ENCODE data around the gene CAMSAP2. TPM values are rescaled to one million over a fixed set of nuclear protein-coding genes. Genes with fewer than 3 reads are reported as not detected.

The CAMSAP2 gene
- polyA plus RNA-seq, 1 of the 3 experiments (the other 2 are of a cell fraction) = 5.5 TPM

GRCh38 chr1:200890027-200890426 lies 151.3 kb downstream of the CAMSAP2 start:
- H2AFZ ChIP-seq (ENCODE audit: low read depth) = no peak overlapping the region
- 92% methylated on average over 15 of the region's 15 CpGs for WGBS (ENCODE audit: low lambda C conversion rate)
- no peaks in the 10 kb centered on the region for H3K36me3 ChIP-seq (replicated peaks in 1 of 2; ENCODE audit: control insufficient read depth in 1 of 2, insufficient read depth in 2 of 2, low read length in 1 of 2)
- H3K9me2 ChIP-seq = no peaks in the 10 kb centered on the region
- H3K9ac ChIP-seq = no peak overlapping the region
- H3K4me2 ChIP-seq = no peak overlapping the region
- no peaks in the 10 kb centered on the region for H4K20me1 ChIP-seq (ENCODE audit: insufficient read depth)
- no peaks in the 10 kb centered on the region for H3F3A ChIP-seq (replicated peaks; ENCODE audit: insufficient read depth)
- CTCF ChIA-PET = interaction anchor here (1.0 to 1.9 kb wide), 15 partner anchors 12 to 331 kb away, joined by 3 to 15 read pairs (median 4); no protein-coding TSS in a partner anchor
- no peak overlapping the region for H3K4me3 ChIP-seq (ENCODE audit: low read depth in 2 of 2, low read length in 1 of 2)
- H3K27ac ChIP-seq (ENCODE audit: low read depth in 2 of 2, low read length in 1 of 2) = no peak overlapping the region
- no peaks in the 10 kb centered on the region for H3K79me2 ChIP-seq (ENCODE audit: insufficient read depth)
- TF ChIP-seq, protein P1, sequence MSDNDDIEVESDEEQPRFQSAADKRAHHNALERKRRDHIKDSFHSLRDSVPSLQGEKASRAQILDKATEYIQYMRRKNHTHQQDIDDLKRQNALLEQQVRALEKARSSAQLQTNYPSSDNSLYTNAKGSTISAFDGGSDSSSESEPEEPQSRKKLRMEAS (IDR thresholded peaks at IDR 0.05; ENCODE audit: low read depth) = no peak
- TF ChIP-seq FOXJ3 (CRISPR knock-in tag; IDR thresholded peaks at IDR 0.05) (no peak), EP300 (IDR thresholded peaks at IDR 0.05; ENCODE audit: borderline replicate concordance in 1 of 2, low read depth in 1 of 2, low read length in 1 of 2) (no peak), REST (IDR thresholded peaks at IDR 0.05; ENCODE audit: low read depth, low read length) (no peak), YY1 (IDR thresholded peaks at IDR 0.05; ENCODE audit: low read depth) (no peak), NFIC (IDR thresholded peaks at IDR 0.05; ENCODE audit: borderline replicate concordance) (no peak), FOSL2 (IDR thresholded peaks at IDR 0.05; ENCODE audit: borderline replicate concordance, low read depth) (no peak), TAF1 (IDR thresholded peaks at IDR 0.05; ENCODE audit: borderline replicate concordance, low read depth, low read length) (no peak), FOXM1 (IDR thresholded peaks at IDR 0.05; ENCODE audit: low read depth) (no peak), ZBTB33 (IDR thresholded peaks at IDR 0.05; ENCODE audit: borderline replicate concordance, low read depth) (no peak), GATA2 (CRISPR knock-in tag; IDR thresholded peaks at IDR 0.05) (no peak)
- TF ChIP-seq, protein P2, sequence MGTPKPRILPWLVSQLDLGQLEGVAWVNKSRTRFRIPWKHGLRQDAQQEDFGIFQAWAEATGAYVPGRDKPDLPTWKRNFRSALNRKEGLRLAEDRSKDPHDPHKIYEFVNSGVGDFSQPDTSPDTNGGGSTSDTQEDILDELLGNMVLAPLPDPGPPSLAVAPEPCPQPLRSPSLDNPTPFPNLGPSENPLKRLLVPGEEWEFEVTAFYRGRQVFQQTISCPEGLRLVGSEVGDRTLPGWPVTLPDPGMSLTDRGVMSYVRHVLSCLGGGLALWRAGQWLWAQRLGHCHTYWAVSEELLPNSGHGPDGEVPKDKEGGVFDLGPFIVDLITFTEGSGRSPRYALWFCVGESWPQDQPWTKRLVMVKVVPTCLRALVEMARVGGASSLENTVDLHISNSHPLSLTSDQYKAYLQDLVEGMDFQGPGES (IDR thresholded peaks at IDR 0.05; ENCODE audit: low read depth, low read length) = no peak
- TF ChIP-seq, protein P3, sequence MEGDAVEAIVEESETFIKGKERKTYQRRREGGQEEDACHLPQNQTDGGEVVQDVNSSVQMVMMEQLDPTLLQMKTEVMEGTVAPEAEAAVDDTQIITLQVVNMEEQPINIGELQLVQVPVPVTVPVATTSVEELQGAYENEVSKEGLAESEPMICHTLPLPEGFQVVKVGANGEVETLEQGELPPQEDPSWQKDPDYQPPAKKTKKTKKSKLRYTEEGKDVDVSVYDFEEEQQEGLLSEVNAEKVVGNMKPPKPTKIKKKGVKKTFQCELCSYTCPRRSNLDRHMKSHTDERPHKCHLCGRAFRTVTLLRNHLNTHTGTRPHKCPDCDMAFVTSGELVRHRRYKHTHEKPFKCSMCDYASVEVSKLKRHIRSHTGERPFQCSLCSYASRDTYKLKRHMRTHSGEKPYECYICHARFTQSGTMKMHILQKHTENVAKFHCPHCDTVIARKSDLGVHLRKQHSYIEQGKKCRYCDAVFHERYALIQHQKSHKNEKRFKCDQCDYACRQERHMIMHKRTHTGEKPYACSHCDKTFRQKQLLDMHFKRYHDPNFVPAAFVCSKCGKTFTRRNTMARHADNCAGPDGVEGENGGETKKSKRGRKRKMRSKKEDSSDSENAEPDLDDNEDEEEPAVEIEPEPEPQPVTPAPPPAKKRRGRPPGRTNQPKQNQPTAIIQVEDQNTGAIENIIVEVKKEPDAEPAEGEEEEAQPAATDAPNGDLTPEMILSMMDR (IDR thresholded peaks at IDR 0.05) = no peak
- no peak for DNase-seq
- POLR2A ChIA-PET = no interaction called here
- H3K4me1 ChIP-seq (ENCODE audit: control insufficient read depth in 1 of 2, insufficient read depth in 2 of 2, low read depth in 1 of 2, low read length in 1 of 2) = peaks cover 0 to 3% of the 10 kb centered on the region in 2 experiments; a peak in 1 of 4 replicates
- no peaks in the 10 kb centered on the region for H3K27me3 ChIP-seq (ENCODE audit: insufficient read depth)
- H3K9me3 ChIP-seq = no peaks in the 10 kb centered on the region
